Activated CD4-positive, alpha-beta T cell treated with anti-CD3 and anti-CD28 coated beads, Interleukin-2, amount 10 ng/mL, durations not matched to agents 24 days and 14 days (primary cell): ENCODE data around the gene DLGAP4. TPM values are rescaled to one million over a fixed set of nuclear protein-coding genes. Genes with fewer than 3 reads are reported as not detected.

Source experiments
- DNase-seq: peaks from one replicate; pipeline ENCODE4 v3.0.0; 2022
- H3K27ac Mint-ChIP-seq: one replicate; pipeline ENCODE4 v1.8.0; 2022; ENCODE audit warnings: mild to moderate bottlenecking, mixed read lengths
- H3K27me3 Mint-ChIP-seq: one replicate; pipeline ENCODE4 v1.8.0; 2022; ENCODE audit warnings: mixed read lengths
- H3K36me3 Mint-ChIP-seq: one replicate; pipeline ENCODE4 v1.8.0; 2022; ENCODE audit warnings: low read depth, mild to moderate bottlenecking, mixed read lengths
- H3K4me1 Mint-ChIP-seq: one replicate; pipeline ENCODE4 v1.8.0; 2021; ENCODE audit warnings: mixed read lengths
- H3K4me3 Mint-ChIP-seq: one replicate; pipeline ENCODE4 v1.8.0; 2022; ENCODE audit warnings: mild to moderate bottlenecking, moderate library complexity, mixed read lengths
- H3K9me3 Mint-ChIP-seq: one replicate; pipeline ENCODE4 v1.8.0; 2021; ENCODE audit warnings: mixed read lengths
- intact Hi-C: fragments of 100-400 bp; cut with micrococcal nuclease; formaldehyde crosslinking; loops from one replicate; pipeline ENCODE4 v1.15.1; 2023
- total RNA-seq: library from RNA; stranded (reverse); gene quantifications from 2 replicates; pipeline ENCODE4 v1.2.3, GENCODE V29; 2022

The DLGAP4 gene
- total RNA-seq, 1 donor from 2014 or later, result 21.3 TPM

DNA sequence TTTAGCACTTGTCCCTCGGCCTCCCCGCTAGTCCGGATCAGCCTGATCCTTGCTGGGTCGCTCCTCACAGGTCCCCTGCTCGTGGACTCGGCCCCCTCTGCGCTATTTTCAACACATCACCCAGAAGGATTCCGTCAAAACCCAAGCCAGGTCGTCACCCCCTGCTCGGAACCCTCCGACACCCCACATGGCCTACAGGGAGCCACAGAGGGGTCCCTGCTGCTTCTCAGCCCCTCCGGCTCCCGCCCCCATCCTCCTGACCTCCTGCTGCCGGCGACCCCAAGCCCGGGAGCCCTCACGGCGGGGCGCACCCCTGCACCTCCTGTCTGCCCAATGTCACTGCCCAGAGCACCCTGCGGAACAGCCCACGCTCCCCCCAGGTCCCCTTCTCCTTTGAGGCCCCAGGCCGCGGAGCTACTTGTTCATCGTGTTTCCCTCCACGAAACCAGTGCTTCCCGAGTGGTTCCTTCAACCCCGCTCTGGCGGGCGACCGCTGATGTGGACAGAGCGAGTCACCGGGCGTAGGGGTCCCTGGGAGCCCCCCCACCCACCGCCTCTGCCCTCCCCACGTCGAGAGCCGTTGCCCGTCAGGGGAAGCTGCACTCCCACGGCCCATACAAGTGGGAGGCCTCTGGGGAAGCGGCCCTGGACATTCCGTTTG, 234.5 kb downstream of the DLGAP4 start:
- Mint-ChIP-seq H3K27ac (no peak overlapping the region), H3K9me3 (no peaks in the 10 kb centered on the region), H3K27me3 (peaks cover 8% of the 10 kb centered on the region), H3K4me3 (no peak overlapping the region), H3K36me3 (no peaks in the 10 kb centered on the region), H3K4me1 (no peaks in the 10 kb centered on the region)
- DNase-seq, result no peak
- intact Hi-C loops, result no loop called here

DNA sequence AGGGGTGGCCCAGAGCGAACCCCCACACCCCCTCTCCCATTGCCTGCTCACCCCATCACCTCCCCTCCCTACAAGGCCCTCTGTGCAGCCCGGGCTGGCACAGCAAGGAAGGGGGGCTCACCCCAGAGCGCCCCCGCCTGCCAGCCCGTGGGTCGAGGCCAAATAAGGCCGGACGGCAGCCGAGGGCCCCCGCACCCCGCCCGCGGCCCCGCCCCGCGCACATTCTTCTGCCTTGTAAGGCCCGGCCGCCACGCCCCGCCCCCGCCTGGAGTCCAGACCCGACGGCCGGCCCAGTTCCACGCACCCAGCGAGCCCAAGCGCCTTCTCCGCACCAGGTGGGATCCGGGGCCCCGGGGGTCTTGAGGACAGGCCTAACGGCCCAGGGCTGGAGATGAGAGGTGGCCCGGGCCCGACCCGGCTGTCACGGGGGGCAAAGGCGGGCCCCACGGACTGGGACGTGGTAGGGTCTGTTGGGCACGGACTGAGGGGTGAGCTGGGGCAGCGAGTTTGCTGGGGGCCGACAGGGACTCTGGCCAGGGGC, 235.2 kb downstream of the DLGAP4 start, which contains the start of gene MYL9:
Gene MYL9, plus strand, starts transcription at position 293 of the 541 bp plus-strand sequence. CDS start 3,366 bp downstream, outside the sequence.
- intact Hi-C loops, result no loop called here
- Mint-ChIP-seq H3K36me3 (no peaks in the 10 kb centered on the region), H3K27ac (no peak within 1 kb of the TSS), H3K27me3 (peaks cover 8% of the 10 kb centered on the region), H3K4me3 (no peak within 1 kb of the TSS), H3K4me1 (no peaks in the 10 kb centered on the region), H3K9me3 (no peaks in the 10 kb centered on the region)
- peak; percentile 64 for DNase-seq

DNA sequence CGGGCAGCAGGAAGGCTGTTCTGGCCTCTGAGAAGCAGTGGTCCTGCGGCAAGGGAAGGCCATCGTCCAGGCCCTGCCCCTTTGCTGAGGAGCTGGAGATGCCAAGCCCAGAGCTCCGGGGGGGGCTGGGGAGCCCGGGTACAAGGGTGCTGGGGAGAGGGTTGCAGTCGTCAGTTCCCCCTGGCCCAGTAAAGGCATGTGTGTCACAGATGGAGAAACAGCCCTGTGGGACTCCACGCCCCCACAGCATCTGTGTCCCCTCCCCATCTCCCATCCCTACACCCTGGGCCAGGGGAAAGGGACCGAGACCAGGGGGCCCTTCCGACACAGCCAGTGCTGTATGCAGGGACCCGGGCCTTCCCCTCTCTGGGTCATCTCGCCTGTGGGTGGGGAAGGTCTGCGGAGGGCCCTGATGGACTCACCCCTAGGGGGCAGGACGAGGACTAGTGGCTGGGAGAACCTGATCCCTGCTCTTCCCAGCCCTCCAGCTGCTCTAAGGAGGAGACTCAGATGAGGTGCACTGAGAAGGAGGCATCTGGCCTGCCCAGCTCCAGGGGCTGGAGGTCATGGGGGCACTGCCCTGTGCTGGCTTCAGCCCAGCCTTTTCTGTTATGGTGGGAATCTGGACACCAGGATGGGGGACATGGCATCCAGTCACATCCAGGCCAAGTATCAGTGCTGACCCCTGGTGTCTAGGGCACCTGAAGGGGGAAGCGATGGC, 235.8 kb downstream of the DLGAP4 start:
- Mint-ChIP-seq H3K9me3 (no peaks in the 10 kb centered on the region), H3K36me3 (no peaks in the 10 kb centered on the region), H3K4me3 (no peak overlapping the region), H3K27me3 (peaks cover 8% of the 10 kb centered on the region), H3K4me1 (no peaks in the 10 kb centered on the region), H3K27ac (no peak overlapping the region)
- intact Hi-C loops, result no loop called here
- DNase-seq, result no peak

DNA sequence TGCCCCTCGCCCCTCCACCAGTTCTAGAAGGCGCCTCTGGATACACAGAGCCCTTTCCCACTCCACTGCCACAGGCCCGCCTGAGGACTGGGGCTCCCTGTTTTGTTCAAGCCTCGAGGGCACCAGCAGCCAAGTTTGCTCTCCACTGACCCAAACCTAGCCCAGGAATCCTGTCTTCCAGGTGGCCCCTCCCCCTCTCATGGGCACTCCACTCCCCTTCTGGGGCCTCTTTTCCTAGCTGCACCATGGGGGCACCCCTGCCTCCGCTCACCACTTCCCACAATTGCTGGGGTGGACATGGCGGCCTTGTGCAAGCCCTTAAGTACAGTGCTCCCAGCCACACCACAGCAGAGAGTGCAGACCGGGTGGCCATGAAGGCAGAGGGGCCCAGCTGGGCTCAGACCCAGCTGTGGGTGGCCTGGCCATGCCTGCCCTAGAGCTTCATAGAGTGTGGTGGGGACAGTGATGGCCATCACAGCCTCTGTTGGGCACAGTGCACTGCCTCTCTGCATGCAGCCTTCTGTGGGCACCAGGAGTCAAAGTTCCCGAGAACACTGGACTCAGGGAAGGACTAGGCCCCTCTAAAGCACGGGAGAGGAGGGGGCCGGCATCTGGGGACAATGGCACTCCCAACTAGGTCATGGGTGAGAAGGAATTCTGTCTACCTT, 236.5 kb downstream of the DLGAP4 start:
- DNase-seq, result no peak
- Mint-ChIP-seq H3K36me3 (no peaks in the 10 kb centered on the region), H3K9me3 (no peaks in the 10 kb centered on the region), H3K27me3 (peaks cover 6% of the 10 kb centered on the region), H3K4me1 (no peaks in the 10 kb centered on the region), H3K4me3 (no peak overlapping the region), H3K27ac (no peak overlapping the region)
- intact Hi-C loops, result no loop called here

GRCh38 chr20:36543184-36544133, 237.3 kb downstream of the DLGAP4 start:
- no peaks in the 10 kb centered on the region for H3K36me3 Mint-ChIP-seq
- no peaks in the 10 kb centered on the region for H3K4me1 Mint-ChIP-seq
- no peak for DNase-seq
- no peak overlapping the region for H3K27ac Mint-ChIP-seq
- no peaks in the 10 kb centered on the region for H3K9me3 Mint-ChIP-seq
- intact Hi-C loops, result no loop called here
- peaks cover 6% of the 10 kb centered on the region for H3K27me3 Mint-ChIP-seq
- H3K4me3 Mint-ChIP-seq, result no peak overlapping the region

DNA sequence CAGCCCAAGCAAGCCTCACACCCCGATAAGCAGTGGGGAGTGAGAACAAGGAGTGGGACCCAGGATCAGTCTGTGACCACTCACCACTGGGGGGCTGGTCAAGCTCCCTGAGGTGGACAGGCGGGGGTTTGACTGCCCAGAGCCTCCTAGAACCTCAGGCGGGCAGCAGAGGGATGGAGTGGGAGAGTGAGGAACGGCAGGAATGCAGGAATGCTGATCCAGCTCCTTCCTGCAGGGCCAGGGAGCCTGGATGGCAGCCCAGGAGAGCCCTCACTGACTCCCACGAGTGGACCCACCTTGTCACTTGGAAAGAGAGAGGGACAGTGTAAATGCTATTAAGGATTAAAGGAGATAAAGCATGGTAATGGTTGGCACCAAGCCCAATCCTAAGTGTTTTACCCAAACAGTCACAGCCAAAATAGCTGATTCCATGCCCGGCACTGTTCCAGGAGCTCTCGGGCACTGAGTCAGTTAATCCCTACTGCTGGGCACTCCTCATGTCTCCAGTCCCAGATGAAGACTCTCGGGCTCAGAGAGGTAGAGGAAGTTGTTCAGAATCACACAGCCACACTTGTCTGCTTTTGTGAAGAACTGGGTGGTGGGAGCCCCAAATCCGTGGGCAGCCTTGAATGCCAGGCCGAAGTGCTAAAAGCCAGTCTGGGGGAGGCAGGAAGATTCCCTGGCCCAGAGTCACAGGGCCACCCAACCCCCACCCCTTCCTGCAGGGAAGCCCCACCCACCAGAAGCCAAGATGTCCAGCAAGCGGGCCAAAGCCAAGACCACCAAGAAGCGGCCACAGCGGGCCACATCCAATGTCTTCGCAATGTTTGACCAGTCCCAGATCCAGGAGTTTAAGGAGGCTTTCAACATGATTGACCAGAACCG, 238.2 kb downstream of the DLGAP4 start:
- Mint-ChIP-seq H3K4me3 (no peak overlapping the region), H3K27ac (no peak overlapping the region), H3K9me3 (no peaks in the 10 kb centered on the region), H3K27me3 (peaks cover 5% of the 10 kb centered on the region), H3K36me3 (no peaks in the 10 kb centered on the region), H3K4me1 (no peaks in the 10 kb centered on the region)
- intact Hi-C loops, result no loop called here
- DNase-seq, result no peak

GRCh38 chr20:36546111-36546736, 240.1 kb downstream of the DLGAP4 start:
- H3K36me3 Mint-ChIP-seq, result no peaks in the 10 kb centered on the region
- H3K4me3 Mint-ChIP-seq, result no peak overlapping the region
- H3K4me1 Mint-ChIP-seq, result no peaks in the 10 kb centered on the region
- no peak for DNase-seq
- no peak overlapping the region for H3K27ac Mint-ChIP-seq
- H3K27me3 Mint-ChIP-seq, result no peaks in the 10 kb centered on the region
- no peaks in the 10 kb centered on the region for H3K9me3 Mint-ChIP-seq
- intact Hi-C loops, result no loop called here

DNA sequence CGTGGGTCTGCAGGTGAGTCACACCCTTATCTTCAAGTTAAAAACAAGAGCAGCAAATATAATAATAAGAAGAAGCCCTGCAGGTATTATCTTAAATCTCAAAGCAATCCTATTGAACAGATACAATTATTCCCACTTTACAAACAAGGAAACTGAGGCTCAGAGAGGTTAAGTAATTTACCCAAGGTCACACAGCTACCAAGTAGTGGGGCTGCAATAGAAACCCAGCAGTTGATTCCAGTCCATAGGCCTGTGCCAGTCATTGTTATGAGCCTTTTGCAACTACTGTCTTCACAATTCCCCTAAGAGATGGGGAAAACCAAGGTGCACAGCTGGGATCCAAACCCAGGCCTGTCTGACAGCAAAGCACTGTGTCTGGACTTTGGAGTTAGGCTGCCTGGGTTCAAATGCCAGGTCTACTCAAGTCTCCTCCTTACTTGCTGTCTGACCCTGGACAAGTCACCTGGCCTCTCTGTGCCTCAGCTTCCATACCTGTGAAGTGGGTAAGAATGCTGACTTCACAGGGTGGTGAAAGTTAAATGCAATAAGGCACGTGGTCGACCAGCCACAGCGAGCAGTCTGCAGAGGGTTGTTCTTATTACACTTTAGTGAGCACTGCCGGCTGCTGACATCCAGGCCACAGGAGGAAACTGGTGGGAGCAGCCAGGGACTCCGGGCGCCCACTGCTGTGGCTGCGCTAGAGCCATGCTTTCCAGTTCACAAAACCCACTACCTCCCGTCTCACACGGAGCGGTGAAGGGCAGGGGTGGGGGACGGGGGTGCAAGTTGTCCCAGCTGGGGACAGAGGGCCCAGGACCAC, 241.3 kb downstream of the DLGAP4 start:
- no peak for DNase-seq
- Mint-ChIP-seq H3K9me3 (no peaks in the 10 kb centered on the region), H3K27ac (no peak overlapping the region), H3K27me3 (no peaks in the 10 kb centered on the region), H3K36me3 (no peaks in the 10 kb centered on the region), H3K4me3 (no peak overlapping the region), H3K4me1 (no peaks in the 10 kb centered on the region)
- intact Hi-C loops, result no loop called here

DNA sequence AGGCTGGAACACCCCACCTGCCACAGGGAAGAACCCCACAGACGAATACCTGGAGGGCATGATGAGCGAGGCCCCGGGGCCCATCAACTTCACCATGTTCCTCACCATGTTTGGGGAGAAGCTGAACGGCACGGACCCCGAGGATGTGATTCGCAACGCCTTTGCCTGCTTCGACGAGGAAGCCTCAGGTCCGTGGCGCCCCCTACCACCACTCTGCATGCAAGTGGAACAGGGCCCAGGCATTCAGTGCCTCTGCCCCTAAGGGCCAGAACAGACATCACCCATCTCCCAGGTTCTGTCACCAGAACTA, 241.8 kb downstream of the DLGAP4 start:
- DNase-seq, result no peak
- H3K4me1 Mint-ChIP-seq, result no peaks in the 10 kb centered on the region
- H3K4me3 Mint-ChIP-seq, result no peak overlapping the region
- H3K9me3 Mint-ChIP-seq, result no peaks in the 10 kb centered on the region
- no peak overlapping the region for H3K27ac Mint-ChIP-seq
- no peaks in the 10 kb centered on the region for H3K27me3 Mint-ChIP-seq
- intact Hi-C loops, result no loop called here
- no peaks in the 10 kb centered on the region for H3K36me3 Mint-ChIP-seq

GRCh38 chr20:36548704-36549627, 242.8 kb downstream of the DLGAP4 start:
- intact Hi-C loops, result no loop called here
- Mint-ChIP-seq H3K27ac (no peak overlapping the region), H3K4me1 (no peaks in the 10 kb centered on the region), H3K4me3 (no peak overlapping the region), H3K27me3 (no peaks in the 10 kb centered on the region), H3K9me3 (no peaks in the 10 kb centered on the region), H3K36me3 (no peaks in the 10 kb centered on the region)
- no peak for DNase-seq

GRCh38 chr20:36549628-36549941, 243.4 kb downstream of the DLGAP4 start:
- Mint-ChIP-seq H3K36me3 (no peaks in the 10 kb centered on the region), H3K4me3 (no peak overlapping the region), H3K27ac (no peak overlapping the region), H3K4me1 (no peaks in the 10 kb centered on the region), H3K9me3 (no peaks in the 10 kb centered on the region), H3K27me3 (no peaks in the 10 kb centered on the region)
- DNase-seq, result no peak
- intact Hi-C loops, result no loop called here
